ENCODE data around the gene SPATS2L. TPM values are rescaled to one million over a fixed set of nuclear protein-coding genes. Genes with fewer than 3 reads are reported as not detected.

The SPATS2L gene
- total RNA-seq, 1 donor from 2014 or later, result 100 TPM

DNA sequence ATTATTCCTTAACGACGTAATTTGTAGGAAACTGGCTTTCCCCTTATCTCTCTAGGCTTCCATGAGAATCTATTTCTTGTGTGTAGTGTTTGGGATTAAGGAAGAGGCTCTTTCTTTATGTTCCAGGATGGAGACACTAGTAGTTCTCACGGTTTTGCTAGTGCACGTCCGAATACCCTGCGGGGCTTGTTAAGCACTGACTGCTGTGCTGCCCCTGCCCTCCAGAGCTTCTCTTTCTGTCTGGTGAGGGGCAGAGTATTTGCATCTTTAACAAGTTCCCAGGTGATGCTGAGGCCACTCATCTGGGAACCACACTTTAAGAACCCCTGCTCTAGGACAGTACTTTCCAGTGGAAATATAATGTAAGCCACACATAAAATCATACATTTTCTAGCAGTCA, 76.4 kb downstream of the SPATS2L start:
- Histone ChIP-seq H3K9me3 (no peaks in the 10 kb centered on the region), H3K27me3 (ENCODE audit: low read depth) (no peaks in the 10 kb centered on the region), H3K4me1 (peaks cover 42% of the 10 kb centered on the region), H3K27ac (no peak overlapping the region), H3K4me3 (no peak overlapping the region), H3K36me3 (no peaks in the 10 kb centered on the region)
- no peak for ATAC-seq
- TF ChIP-seq CTCF (IDR thresholded peaks at IDR 0.05), result no peak
- no peak for DNase-seq
- intact Hi-C loops (cut with DNase I), result no loop called here

DNA sequence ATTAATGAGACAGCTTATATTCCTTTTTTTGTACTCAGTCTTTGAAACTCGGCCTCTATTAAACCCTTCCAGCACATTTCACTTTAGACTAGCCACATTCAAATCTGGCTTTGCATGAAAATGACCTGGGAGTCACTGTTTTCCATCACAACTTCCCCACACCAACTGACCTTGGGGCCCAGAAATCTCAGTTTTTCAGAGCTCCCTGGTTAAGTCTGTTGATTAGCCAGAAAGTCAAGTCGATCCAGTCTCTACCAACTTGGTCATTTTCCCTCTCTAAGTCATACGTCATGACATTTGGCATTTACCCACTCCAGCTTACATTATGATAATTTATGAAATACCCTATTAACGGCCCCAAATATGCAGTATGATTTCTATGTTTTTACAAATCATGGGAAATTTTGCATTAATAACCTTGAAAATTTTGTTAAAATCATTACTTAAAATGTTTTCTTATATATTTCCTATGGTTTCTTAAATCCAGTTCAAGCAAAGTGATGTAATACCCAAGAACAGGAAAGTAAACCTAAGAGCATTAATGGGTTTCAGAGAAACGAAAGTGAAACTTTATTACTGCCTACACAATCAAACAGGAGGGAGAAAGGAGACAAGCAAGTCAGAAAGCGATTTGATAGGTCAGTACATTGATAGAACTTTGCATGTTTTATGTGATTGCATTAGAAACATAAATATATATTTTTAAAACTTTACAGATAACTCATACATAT, 77.1 kb downstream of the SPATS2L start:
- ATAC-seq, result peak; percentile 31 to 68
- DNase-seq, result no peak
- intact Hi-C loops (cut with DNase I), result no loop called here
- Histone ChIP-seq H3K27ac (peak overlapping the region; percentile 54), H3K9me3 (no peaks in the 10 kb centered on the region), H3K36me3 (no peaks in the 10 kb centered on the region), H3K27me3 (ENCODE audit: low read depth) (no peaks in the 10 kb centered on the region), H3K4me1 (peaks cover 36% of the 10 kb centered on the region), H3K4me3 (peak overlapping the region; percentile 29)
- no peak for TF ChIP-seq CTCF (IDR thresholded peaks at IDR 0.05)

- Histone ChIP-seq H3K4me1 (peaks cover 23% of the 10 kb centered on the region), H3K27ac (no peak overlapping the region), H3K27me3 (ENCODE audit: low read depth) (no peaks in the 10 kb centered on the region), H3K9me3 (no peaks in the 10 kb centered on the region), H3K36me3 (peaks cover 12% of the 10 kb centered on the region), H3K4me3 (no peak overlapping the region)
- TF ChIP-seq CTCF (IDR thresholded peaks at IDR 0.05), result no peak
- intact Hi-C loops (cut with DNase I), result no loop called here
- no peak for DNase-seq
- ATAC-seq, result no peak
Observed at GRCh38 chr2:200385063-200385635, 78.7 kb downstream of the SPATS2L start.

- no peak for ATAC-seq
- Histone ChIP-seq H3K4me3 (no peak overlapping the region), H3K27me3 (ENCODE audit: low read depth) (no peaks in the 10 kb centered on the region), H3K36me3 (peaks cover 25% of the 10 kb centered on the region), H3K27ac (no peak overlapping the region), H3K4me1 (no peaks in the 10 kb centered on the region), H3K9me3 (no peaks in the 10 kb centered on the region)
- no peak for TF ChIP-seq CTCF (IDR thresholded peaks at IDR 0.05)
- no peak for DNase-seq
- intact Hi-C loops (cut with DNase I), result no loop called here
Observed at GRCh38 chr2:200393191-200393590, 86.7 kb downstream of the SPATS2L start.

GRCh38 chr2:200394045-200394444, 87.6 kb downstream of the SPATS2L start:
- Histone ChIP-seq H3K9me3 (no peaks in the 10 kb centered on the region), H3K4me3 (no peak overlapping the region), H3K36me3 (peaks cover 24% of the 10 kb centered on the region), H3K4me1 (no peaks in the 10 kb centered on the region), H3K27me3 (ENCODE audit: low read depth) (no peaks in the 10 kb centered on the region), H3K27ac (no peak overlapping the region)
- no peak for TF ChIP-seq CTCF (IDR thresholded peaks at IDR 0.05)
- intact Hi-C loops (cut with DNase I), result no loop called here
- ATAC-seq, result no peak
- DNase-seq, result no peak

Data from lower lobe of right lung (tissue), 2 donors.